NK-92 (cell line): Measurements from ENCODE around the gene NUTF2.

ENCODE experiments used
- DNase-seq: peaks from one replicate; lab custom pipeline; 2025; ENCODE audit not compliant: unreplicated experiment; lab: John Stamatoyannopoulos, UW

NUTF2 gene

GRCh38 chr16:67917140-67917851, 70.6 kb downstream of the NUTF2 start:
- no peak for DNase-seq

GRCh38 chr16:67917852-67918236, 71.1 kb downstream of the NUTF2 start:
- DNase-seq = no peak

GRCh38 chr16:67919622-67920221, 73.0 kb downstream of the NUTF2 start:
- DNase-seq = no peak
